Measurements from ENCODE around the gene MYO1C.

MYO1C gene

DNA sequence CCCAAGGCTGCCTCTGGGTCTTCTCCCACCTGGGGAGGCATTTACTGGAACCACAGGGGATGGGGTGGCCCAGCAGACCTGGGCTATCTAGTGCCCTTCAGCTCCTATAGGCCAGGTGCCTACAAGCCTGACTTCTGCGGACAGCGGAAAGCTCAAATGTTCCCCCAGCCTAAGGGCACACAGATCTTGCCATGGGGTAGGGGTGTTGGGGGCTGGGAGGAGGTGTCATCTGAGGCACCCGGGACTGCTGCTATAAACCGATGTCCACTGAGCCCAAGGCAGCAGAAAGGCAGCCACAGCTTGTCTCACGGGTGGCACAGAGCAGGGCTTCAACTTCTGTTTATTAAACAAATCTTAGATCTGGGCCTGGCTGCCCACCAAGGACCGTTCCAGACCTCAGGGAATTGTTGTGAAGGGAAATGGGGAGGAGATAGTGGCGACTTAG, 3.6 kb downstream of the MYO1C start:
- Histone ChIP-seq H3K9me3 (ENCODE audit: control insufficient read depth, low read depth, low read length) (no peaks in the 10 kb centered on the region), H3K27me3 (ENCODE audit: control insufficient read depth, insufficient read depth, low read length) (peaks cover 45% of the 10 kb centered on the region), H3K9ac (ENCODE audit: low read length) (no peak overlapping the region), H3K36me3 (ENCODE audit: control insufficient read depth, low read depth, low read length) (no peaks in the 10 kb centered on the region), H3K4me1 (ENCODE audit: control insufficient read depth, low read depth, low read length) (peaks cover 6% of the 10 kb centered on the region), H3K4me3 (ENCODE audit: low read length) (peak overlapping the region; percentile 62), H3K27ac (ENCODE audit: low read length) (no peak overlapping the region)

DNA sequence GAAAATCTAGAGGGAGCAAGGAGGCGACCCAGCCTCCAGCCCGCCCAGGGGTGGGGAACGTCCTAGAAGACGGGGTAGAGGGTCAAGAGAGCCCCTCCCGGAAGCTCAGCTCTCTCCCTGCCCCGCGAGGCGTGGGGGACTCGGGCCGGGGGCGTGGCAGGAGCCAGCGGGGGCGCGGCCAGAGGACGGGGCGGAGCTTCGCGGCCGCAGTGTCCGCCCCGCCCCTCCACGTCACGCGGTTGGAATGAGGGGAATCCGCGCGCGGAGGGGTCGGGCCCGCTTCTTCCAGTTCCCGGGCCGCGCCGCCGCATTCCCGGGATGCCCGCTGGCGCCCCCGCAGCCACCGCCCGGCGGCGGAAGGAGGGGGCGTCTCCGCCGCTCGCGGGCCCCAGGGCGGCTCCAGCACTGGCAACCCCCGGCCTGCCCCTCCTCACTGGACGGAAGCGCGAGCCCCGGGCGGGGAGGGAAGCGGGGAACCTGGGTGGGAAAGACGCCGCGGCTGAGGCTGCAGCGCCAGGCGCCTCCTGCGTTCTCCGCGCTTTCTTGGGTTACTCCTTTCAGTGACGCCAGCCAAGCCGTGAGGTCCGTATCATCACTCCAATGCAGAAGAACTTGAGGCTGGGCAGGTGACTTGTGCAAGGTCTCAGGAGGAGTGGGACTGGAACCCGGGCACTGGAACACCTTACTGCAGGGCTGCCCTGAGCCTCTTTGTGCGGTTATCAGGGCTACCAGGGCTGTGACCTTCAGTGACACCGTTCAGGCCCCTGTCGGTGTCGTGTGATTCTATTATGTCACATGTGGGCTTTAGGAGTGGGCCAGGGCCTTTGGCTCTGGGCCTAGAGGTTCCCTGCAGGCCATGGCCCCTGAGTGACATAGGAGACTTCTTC, 4.3 kb downstream of the MYO1C start:
- H3K27me3 ChIP-seq (ENCODE audit: control insufficient read depth, insufficient read depth, low read length): peaks cover 45% of the 10 kb centered on the region
- H3K4me1 ChIP-seq (ENCODE audit: control insufficient read depth, low read depth, low read length): peaks cover 6% of the 10 kb centered on the region
- peak overlapping the region; percentile 28 for H3K9ac ChIP-seq (ENCODE audit: low read length)
- H3K9me3 ChIP-seq (ENCODE audit: control insufficient read depth, low read depth, low read length): no peaks in the 10 kb centered on the region
- no peak overlapping the region for H3K27ac ChIP-seq (ENCODE audit: low read length)
- peak overlapping the region; percentile 62 for H3K4me3 ChIP-seq (ENCODE audit: low read length)
- H3K36me3 ChIP-seq (ENCODE audit: control insufficient read depth, low read depth, low read length): no peaks in the 10 kb centered on the region

GRCh38 chr17:1486802-1487695, 5.4 kb downstream of the MYO1C start:
- H3K4me3 ChIP-seq (ENCODE audit: low read length): peak overlapping the region; percentile 62
- no peaks in the 10 kb centered on the region for H3K9me3 ChIP-seq (ENCODE audit: control insufficient read depth, low read depth, low read length)
- H3K9ac ChIP-seq (ENCODE audit: low read length): no peak overlapping the region
- peaks cover 6% of the 10 kb centered on the region for H3K4me1 ChIP-seq (ENCODE audit: control insufficient read depth, low read depth, low read length)
- peaks cover 42% of the 10 kb centered on the region for H3K27me3 ChIP-seq (ENCODE audit: control insufficient read depth, insufficient read depth, low read length)
- H3K27ac ChIP-seq (ENCODE audit: low read length): no peak overlapping the region
- no peaks in the 10 kb centered on the region for H3K36me3 ChIP-seq (ENCODE audit: control insufficient read depth, low read depth, low read length)

GRCh38 chr17:1485423-1486376, 6.8 kb downstream of the MYO1C start:
- no peaks in the 10 kb centered on the region for H3K9me3 ChIP-seq (ENCODE audit: control insufficient read depth, low read depth, low read length)
- peaks cover 40% of the 10 kb centered on the region for H3K27me3 ChIP-seq (ENCODE audit: control insufficient read depth, insufficient read depth, low read length)
- no peak overlapping the region for H3K9ac ChIP-seq (ENCODE audit: low read length)
- peaks cover 6% of the 10 kb centered on the region for H3K4me1 ChIP-seq (ENCODE audit: control insufficient read depth, low read depth, low read length)
- H3K27ac ChIP-seq (ENCODE audit: low read length): no peak overlapping the region
- peak overlapping the region; percentile 52 for H3K4me3 ChIP-seq (ENCODE audit: low read length)
- H3K36me3 ChIP-seq (ENCODE audit: control insufficient read depth, low read depth, low read length): no peaks in the 10 kb centered on the region

GRCh38 chr17:1484676-1485422, 7.6 kb downstream of the MYO1C start:
- H3K9ac ChIP-seq (ENCODE audit: low read length): no peak overlapping the region
- H3K9me3 ChIP-seq (ENCODE audit: control insufficient read depth, low read depth, low read length): no peaks in the 10 kb centered on the region
- no peak overlapping the region for H3K27ac ChIP-seq (ENCODE audit: low read length)
- peaks cover 36% of the 10 kb centered on the region for H3K27me3 ChIP-seq (ENCODE audit: control insufficient read depth, insufficient read depth, low read length)
- H3K36me3 ChIP-seq (ENCODE audit: control insufficient read depth, low read depth, low read length): no peaks in the 10 kb centered on the region
- peak overlapping the region; percentile 52 for H3K4me3 ChIP-seq (ENCODE audit: low read length)
- peaks cover 6% of the 10 kb centered on the region for H3K4me1 ChIP-seq (ENCODE audit: control insufficient read depth, low read depth, low read length)

GRCh38 chr17:1484060-1484535, 8.4 kb downstream of the MYO1C start:
- Histone ChIP-seq H3K4me1 (ENCODE audit: control insufficient read depth, low read depth, low read length) (peaks cover 6% of the 10 kb centered on the region), H3K36me3 (ENCODE audit: control insufficient read depth, low read depth, low read length) (no peaks in the 10 kb centered on the region), H3K4me3 (ENCODE audit: low read length) (no peak overlapping the region), H3K9me3 (ENCODE audit: control insufficient read depth, low read depth, low read length) (no peaks in the 10 kb centered on the region), H3K9ac (ENCODE audit: low read length) (no peak overlapping the region), H3K27me3 (ENCODE audit: control insufficient read depth, insufficient read depth, low read length) (peaks cover 28% of the 10 kb centered on the region), H3K27ac (ENCODE audit: low read length) (no peak overlapping the region)

GRCh38 chr17:1482680-1483079, 9.8 kb downstream of the MYO1C start:
- Histone ChIP-seq H3K27me3 (ENCODE audit: control insufficient read depth, insufficient read depth, low read length) (peaks cover 18% of the 10 kb centered on the region), H3K36me3 (ENCODE audit: control insufficient read depth, low read depth, low read length) (peaks cover 5% of the 10 kb centered on the region), H3K4me1 (ENCODE audit: control insufficient read depth, low read depth, low read length) (no peaks in the 10 kb centered on the region), H3K9ac (ENCODE audit: low read length) (no peak overlapping the region), H3K9me3 (ENCODE audit: control insufficient read depth, low read depth, low read length) (no peaks in the 10 kb centered on the region), H3K27ac (ENCODE audit: low read length) (no peak overlapping the region), H3K4me3 (ENCODE audit: low read length) (no peak overlapping the region)

DNA sequence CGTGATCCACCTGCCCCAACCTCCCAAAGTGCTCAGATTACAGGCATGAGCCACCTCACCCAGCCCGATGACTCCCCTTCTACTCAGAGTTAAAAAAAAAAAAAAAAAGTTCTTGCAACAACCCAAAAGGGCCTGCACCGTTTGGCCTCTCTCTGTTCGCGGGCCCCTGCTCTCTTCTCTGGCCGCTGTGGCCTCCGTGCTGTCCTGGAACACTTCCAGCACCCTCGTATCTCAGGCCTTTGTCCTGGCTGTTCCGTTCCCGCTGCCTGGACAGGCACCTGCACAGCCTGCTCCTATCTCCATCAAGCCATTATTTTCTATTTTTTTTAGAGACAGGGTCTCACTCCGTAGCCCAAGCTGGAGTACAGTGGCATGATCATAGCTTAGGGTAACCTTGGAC, 10.8 kb downstream of the MYO1C start:
- peaks cover 9% of the 10 kb centered on the region for H3K27me3 ChIP-seq (ENCODE audit: control insufficient read depth, insufficient read depth, low read length)
- no peaks in the 10 kb centered on the region for H3K9me3 ChIP-seq (ENCODE audit: control insufficient read depth, low read depth, low read length)
- no peaks in the 10 kb centered on the region for H3K4me1 ChIP-seq (ENCODE audit: control insufficient read depth, low read depth, low read length)
- H3K4me3 ChIP-seq (ENCODE audit: low read length): no peak overlapping the region
- no peak overlapping the region for H3K9ac ChIP-seq (ENCODE audit: low read length)
- no peak overlapping the region for H3K27ac ChIP-seq (ENCODE audit: low read length)
- H3K36me3 ChIP-seq (ENCODE audit: control insufficient read depth, low read depth, low read length): peaks cover 5% of the 10 kb centered on the region

- Histone ChIP-seq H3K9ac (ENCODE audit: low read length) (no peak overlapping the region), H3K4me1 (ENCODE audit: control insufficient read depth, low read depth, low read length) (no peaks in the 10 kb centered on the region), H3K4me3 (ENCODE audit: low read length) (no peak overlapping the region), H3K27ac (ENCODE audit: low read length) (no peak overlapping the region), H3K27me3 (ENCODE audit: control insufficient read depth, insufficient read depth, low read length) (peaks cover under 1% of the 10 kb centered on the region), H3K36me3 (ENCODE audit: control insufficient read depth, low read depth, low read length) (peaks cover 5% of the 10 kb centered on the region), H3K9me3 (ENCODE audit: control insufficient read depth, low read depth, low read length) (no peaks in the 10 kb centered on the region)
Observed at GRCh38 chr17:1480747-1481465, 11.6 kb downstream of the MYO1C start.

DNA sequence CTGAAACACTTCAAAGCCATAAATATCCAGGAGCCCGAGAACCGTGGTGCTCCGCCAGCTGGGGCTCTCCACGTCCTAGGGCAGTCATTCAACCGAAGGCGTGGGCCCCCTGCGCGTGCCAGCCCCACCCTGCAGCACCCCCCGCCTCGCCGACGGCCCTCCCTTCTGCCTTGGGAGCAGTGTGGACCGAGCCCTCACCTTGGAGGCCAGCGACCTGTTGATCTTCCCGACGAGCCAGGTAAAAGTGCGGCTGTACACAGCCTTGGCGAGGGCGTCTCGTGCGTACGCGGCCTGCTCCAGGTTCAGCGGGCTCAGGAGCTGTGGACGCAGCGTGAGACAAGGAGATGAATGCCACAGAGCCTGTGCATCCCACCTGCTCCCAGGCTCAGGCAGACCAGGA, 14.1 kb downstream of the MYO1C start:
- Histone ChIP-seq H3K9ac (ENCODE audit: low read length) (no peak overlapping the region), H3K27ac (ENCODE audit: low read length) (no peak overlapping the region), H3K4me1 (ENCODE audit: control insufficient read depth, low read depth, low read length) (no peaks in the 10 kb centered on the region), H3K9me3 (ENCODE audit: control insufficient read depth, low read depth, low read length) (no peaks in the 10 kb centered on the region), H3K36me3 (ENCODE audit: control insufficient read depth, low read depth, low read length) (peaks cover 5% of the 10 kb centered on the region), H3K4me3 (ENCODE audit: low read length) (no peak overlapping the region), H3K27me3 (ENCODE audit: control insufficient read depth, insufficient read depth, low read length) (no peaks in the 10 kb centered on the region)
